ENCODE data around the gene HNRNPLL.

- no peak for TF ChIP-seq CTCF (conservative IDR thresholded peaks at IDR 0.05; ENCODE audit: low read length)
- TF ChIP-seq EZH2phosphoT487 (IDR thresholded peaks at IDR 0.05; ENCODE audit: borderline replicate concordance, low read depth, low read length), result no peak
Observed at GRCh38 chr2:38521835-38522234, 80.9 kb downstream of the HNRNPLL start.
